Cardiac septum (tissue), 1 donor: ENCODE measurements around the gene TMEM95. TPM values are rescaled to one million over a fixed set of nuclear protein-coding genes. Genes with fewer than 3 reads are reported as not detected.
A peak's percentile ranks its signal among the peaks of the same experiment; 100 is the strongest.
"Not testable (repeated sequence)": the region's sequence is repeated elsewhere in the genome, so short reads cannot be mapped to it uniquely, and the experiment has no call there.

Experiments used
- DNase-seq: peaks from one replicate; pipeline ENCODE4 v3.0.0-alpha.2; 2020; ENCODE audit warnings: low spot score
- intact Hi-C: fragments of 100-400 bp; cut with DNase I; formaldehyde crosslinking; loops from one replicate; pipeline ENCODE4 v1.14.0; 2022
- total RNA-seq: library from RNA; stranded (reverse); fragmentation: NEBNext Ultra II Directional; extraction: Animal tissue kit (Norgen Biotek cat#: 25700); gene quantifications from one replicate; pipeline ENCODE4 v1.2.1, GENCODE V29; 2021
- donor health status: DM: no; HTN: no; CAD: no.

TMEM95 gene
- total RNA-seq, 1 donor from 2014 or later = not detected

DNA sequence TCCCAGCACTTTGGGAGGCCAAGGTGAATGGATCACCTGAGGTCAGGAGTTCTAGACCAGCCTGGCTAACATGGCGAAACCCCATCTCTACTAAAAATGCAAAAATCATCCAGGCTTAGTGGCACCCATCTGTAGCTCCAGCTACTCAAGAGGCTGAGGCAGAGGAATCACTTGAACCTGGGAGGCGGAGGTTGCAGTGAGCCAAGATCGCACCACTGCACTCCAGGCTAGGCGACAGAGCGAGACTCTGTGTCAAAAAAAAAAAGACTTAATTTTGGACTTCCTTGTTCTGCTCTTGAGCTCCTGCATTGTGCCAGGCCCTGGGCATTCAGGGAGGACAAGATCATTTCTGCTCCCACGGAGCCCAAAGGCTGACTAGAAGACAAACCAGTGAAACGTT, 17.4 kb upstream of the TMEM95 start:
- intact Hi-C loops, DNase-seq: not testable (repeated sequence)

DNA sequence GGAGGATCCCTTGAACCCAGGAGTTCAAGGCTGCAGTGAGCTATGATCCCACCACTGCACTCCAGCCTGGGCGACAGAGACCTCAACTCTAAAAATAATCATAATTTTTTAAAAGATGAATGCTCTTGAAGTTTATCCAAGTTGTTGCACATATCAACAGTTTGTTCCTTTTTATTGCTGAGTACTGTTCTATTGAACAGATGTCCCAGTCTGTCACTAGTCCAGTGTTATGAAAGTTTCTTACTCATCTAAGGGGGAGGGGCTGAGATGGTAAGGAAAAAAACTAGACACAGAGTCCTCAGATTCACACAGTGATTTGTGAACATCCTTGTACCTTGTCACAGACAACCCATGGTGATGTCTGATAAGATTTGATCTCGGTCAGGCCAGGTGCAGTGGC, 14.8 kb upstream of the TMEM95 start:
- intact Hi-C loops = no loop called here
- no peak for DNase-seq

DNA sequence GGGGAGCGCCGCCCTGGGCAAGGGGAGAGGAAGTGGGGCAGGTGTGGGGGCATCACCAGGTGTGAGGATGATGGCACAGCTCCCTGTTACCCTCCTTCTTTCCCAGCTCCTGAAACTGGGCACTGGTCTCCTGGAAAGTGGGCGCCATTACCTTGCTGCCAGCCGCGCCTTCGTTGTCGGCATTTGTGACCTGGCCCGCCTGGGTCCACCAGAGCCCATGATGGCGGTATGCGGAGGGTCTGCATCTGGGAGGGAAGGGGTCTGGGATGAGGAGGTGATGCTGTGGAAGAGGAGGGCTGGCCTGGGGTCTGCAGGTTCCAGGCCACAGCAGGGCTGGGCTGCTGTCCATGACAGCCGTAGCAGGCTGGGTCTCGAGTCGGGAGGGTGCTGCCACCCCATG, 13.1 kb upstream of the TMEM95 start:
- intact Hi-C loops = no loop called here
- DNase-seq = no peak

DNA sequence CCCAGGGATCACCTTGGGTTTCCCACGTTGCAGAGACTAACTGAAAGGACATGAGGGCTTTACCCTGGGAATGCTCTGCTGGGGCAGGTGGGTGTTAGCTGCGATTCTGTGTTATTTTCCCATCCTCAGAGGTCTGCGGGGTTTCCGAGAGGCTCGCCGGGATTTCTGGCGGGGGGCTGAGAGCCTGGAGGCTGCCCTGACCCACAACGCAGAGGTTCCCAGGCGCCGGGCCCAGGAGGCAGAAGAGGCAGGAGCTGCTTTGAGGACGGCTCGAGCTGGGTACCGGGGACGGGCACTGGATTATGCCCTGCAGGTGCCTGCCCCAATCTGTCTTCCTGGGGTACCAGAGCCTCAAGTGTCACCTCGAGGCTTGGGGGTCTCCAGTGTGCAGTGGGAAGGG, 11.7 kb upstream of the TMEM95 start:
- DNase-seq = no peak
- intact Hi-C loops = no loop called here

DNA sequence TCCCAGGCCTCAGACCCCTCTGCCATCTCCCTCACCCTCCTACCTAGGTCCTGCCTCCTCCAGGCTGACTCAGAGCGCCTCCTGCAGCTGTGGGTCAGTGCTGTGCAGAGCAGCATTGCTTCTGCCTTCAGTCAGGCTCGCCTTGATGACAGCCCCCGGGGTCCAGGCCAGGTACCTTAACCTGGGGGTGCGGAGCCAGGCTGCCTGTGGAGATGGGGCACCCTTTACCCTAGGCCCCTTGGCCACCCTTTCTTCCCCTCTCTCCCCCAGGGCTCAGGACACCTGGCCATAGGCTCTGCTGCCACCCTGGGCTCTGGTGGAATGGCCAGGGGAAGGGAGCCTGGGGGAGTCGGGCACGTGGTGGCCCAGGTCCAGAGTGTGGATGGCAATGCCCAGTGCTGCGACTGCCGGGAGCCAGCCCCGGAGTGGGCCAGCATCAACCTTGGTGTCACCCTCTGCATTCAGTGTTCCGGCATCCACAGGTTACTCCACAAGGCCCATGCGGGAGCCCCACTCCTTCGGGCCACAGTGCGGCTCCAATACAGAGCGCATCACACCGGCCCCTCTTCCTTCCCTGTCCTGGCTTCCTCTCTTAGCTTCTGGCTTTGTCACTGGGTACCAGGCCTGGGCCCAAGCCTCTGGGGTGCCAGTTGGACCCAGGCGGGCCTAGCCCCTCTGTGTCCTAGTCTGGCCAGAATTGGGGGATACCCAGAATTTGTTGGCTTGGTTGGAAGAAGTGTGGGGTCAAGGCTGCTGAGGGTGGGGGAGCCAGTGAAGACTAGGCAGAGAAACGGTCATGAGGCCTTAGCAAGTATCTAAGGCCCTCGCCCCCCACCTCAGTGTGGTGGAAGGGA, 8.0 kb upstream of the TMEM95 start:
- intact Hi-C loops = loop anchor here (2.0 to 5.0 kb wide), 2 partner anchors 16 to 40 kb away; partner anchors contain the start of gene EIF5A
- no peak for DNase-seq

DNA sequence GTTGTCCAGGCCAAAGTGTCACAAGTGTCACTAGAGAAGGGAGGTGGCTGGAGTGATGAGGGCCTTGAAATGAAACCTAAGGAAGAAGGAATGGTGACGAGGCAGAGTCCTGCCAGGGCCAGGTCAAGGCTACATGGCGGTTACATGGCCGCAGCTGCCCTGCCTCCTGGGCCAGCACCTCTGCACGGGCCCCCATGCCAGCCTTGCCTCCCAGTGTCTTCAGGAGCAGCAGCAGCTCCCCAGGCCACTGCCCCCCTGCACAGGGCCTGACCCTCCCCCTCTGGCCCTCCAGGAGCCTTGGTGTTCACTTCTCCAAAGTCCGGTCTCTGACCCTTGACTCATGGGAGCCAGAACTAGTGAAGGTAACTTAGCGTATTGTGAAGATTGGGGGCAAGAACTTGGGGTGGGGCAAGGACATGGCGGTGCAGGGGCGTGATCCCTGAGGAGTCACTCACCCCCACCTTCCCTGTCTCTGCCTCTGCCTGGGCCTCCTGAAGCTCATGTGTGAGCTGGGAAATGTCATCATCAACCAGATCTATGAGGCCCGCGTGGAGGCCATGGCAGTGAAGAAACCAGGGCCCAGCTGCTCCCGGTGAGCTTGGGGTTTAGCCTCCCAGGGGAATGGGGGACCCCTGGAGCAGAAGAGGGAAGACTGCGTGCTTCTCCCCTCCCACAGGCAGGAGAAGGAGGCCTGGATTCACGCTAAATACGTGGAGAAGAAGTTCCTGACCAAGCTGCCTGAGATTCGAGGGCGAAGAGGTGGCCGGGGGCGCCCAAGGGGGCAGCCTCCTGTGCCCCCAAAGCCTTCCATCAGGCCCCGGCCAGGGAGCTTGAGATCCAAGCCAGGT, 7.1 kb upstream of the TMEM95 start:
- no peak for DNase-seq
- intact Hi-C loops = loop anchor here (2.0 to 5.0 kb wide), 2 partner anchors 17 to 41 kb away; partner anchors contain the start of gene EIF5A

- DNase-seq = no peak
- intact Hi-C loops = loop anchor here (5.0 kb wide), 1 partner anchor 41 kb away; the partner anchor contains the start of gene EIF5A
These were observed 6.3 kb upstream of the TMEM95 start for GRCh38 chr17:7348478-7349242.

- intact Hi-C loops = loop anchor here (1.0 to 2.0 kb wide), 4 partner anchors 23 to 132 kb away; partner anchors contain the start of genes NEURL4, POLR2A, SLC2A4 and TMEM256
- peak; percentile 94 for DNase-seq
These were observed 3.1 kb upstream of the TMEM95 start, which contains the start of gene KCTD11 for GRCh38 chr17:7351665-7352502. Gene KCTD11, plus strand, starts transcription at chr17:7352162.

DNA sequence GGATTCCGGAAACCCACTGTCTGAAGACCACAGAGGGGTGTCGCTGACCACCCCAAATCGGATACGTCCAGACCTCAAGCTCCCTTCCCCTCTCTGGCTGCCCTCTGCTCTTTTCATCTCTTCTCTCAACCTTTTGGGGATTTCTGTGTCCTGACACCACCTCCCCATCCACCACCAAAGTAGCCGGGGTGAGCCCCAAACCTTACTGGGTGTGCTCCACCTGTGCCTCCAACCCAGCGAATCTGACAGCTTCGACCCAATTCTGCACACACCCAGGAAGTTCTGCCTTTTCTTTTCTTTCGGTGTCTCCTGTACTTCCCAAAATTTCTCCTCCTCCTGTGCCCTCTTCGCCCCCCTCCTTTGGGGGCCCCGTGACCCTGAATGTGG, 2.5 kb upstream of the TMEM95 start:
- DNase-seq = no peak
- intact Hi-C loops = loop anchor here (2.0 kb wide), 1 partner anchor 72 kb away; the partner anchor contains the start of gene SLC2A4

GRCh38 chr17:7352910-7353635, 1.9 kb upstream of the TMEM95 start:
- no peak for DNase-seq
- intact Hi-C loops = loop anchor here (2.0 kb wide), 1 partner anchor 72 kb away; the partner anchor contains the start of gene SLC2A4

DNA sequence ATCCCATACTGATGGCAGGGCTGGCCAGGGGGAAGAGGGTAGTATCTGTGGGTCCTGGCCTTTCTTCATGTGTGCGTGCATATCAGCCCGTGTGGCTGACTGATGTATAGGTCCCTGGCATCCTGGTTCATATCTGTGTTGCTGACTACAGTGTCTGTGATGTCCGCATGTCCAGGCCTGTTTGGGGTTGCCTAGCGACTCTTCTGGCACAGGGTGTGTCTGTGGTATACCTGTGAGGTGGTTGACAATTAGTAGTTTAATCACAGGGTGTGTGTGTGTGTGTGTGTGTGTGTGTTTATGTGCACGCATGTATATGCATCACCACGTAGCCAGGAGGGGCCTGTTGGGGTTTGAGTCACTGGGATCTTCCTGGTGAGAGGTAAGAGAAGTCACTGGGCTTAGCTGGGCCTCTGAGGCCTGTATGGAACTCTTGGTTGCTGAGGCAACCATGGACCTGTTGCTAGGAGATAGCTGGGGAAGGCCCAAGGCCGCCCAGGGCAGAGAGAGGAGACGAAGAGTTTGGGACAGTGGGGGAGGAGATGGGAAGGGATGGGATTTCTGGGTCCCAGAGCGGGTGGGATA, 603 bp upstream of the TMEM95 start:
- intact Hi-C loops = loop anchor here (2.0 kb wide), 1 partner anchor 82 kb away; no protein-coding TSS in a partner anchor
- DNase-seq = no peak

DNA sequence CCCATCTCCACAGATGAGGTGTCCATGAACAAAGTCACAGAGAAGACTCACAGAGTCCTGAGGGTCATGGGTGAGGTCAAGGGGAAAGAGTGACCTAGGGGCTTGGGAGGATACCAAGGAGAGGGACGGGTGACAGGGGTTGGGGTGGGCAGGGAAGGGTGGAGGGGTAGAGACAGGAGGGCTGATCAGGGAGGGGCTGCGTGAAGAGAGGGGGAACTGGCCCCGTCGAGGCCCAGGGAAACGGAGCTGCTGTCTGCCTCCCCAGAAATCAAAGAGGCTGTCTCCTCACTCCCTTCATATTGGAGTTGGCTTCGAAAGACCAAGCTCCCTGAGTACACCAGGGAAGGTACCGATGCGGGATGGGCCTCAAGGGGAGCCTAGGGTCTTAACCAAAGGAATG, 617 bp downstream of the TMEM95 start:
- no peak for DNase-seq

DNA sequence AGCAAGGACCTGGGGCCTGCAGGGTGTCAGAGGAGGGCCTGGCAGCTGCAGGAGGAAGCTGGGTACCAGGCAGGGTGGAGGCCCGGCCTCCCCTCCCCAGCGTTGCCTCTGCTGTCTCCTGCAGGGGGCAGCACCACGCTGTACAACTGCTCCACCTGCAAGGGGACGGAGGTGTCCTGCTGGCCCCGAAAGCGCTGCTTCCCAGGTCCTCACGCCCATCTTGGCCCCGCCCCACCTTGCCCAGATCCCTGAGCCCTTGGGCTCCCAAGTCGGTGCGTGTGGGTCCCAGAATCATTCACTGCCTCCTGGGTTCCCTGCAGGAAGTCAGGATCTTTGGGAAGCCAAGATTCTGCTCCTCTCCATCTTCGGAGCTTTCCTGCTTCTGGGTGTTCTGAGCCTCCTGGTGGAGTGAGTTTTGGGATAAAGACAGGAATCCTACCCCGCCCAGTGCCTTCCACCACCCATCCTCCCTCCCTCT, 1.2 kb downstream of the TMEM95 start:
- intact Hi-C loops = loop anchor here (5.0 kb wide), 1 partner anchor 206 kb away; the partner anchor contains the start of gene SENP3

More for the DNA sequence above, 617 bp downstream of the TMEM95 start:
- intact Hi-C loops = loop anchor here (2.0 to 5.0 kb wide), 2 partner anchors 81 to 207 kb away; partner anchors contain the start of gene SENP3

DNA sequence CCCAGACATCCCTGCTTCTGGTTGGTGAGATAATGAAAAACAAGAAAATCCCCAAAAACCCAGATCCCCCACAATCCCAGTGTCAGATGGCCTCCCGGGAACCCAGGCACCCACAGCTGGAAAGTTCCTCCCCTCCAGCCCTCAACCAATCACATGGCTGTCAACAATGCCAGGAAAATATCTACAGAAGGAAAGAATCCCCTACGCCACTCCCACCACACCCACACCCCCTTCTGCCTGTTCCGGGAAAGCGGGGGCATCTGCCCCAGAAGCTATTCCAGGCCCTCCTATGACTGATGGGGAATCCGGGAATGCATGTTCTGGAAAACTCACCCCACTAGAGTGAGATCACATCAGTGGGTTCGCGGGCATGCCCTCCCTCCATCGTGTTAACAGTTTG, 1.8 kb downstream of the TMEM95 start:
- no peak for DNase-seq
- intact Hi-C loops = loop anchor here (5.0 kb wide), 1 partner anchor 206 kb away; the partner anchor contains the start of gene SENP3

More for the DNA sequence above, 1.2 kb downstream of the TMEM95 start:
- peak; percentile 90 for DNase-seq

GRCh38 chr17:7357381-7357780, 2.4 kb downstream of the TMEM95 start:
- intact Hi-C loops = loop anchor here (5.0 kb wide), 1 partner anchor 205 kb away; the partner anchor contains the start of gene SENP3
- no peak for DNase-seq

DNA sequence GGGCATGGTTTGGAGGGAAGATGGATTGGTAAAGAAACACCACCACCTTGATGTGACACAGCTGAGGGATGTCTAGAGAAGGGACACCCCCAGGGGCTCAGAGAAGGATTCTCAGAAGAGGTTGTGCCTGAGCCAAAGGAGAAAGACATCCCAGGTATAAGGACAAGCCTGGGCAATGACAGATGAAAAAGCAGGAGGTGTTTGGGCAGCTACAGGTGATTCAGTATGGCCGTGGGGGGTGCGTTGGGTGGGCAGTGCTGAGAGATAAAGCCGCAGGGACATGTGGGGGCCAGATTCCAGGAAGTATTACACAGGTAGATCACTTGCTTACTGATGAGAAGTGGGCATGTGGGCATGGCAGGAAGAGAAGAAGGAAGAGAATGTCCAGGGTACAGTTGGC, 7.0 kb downstream of the TMEM95 start:
- DNase-seq = no peak
- intact Hi-C loops = no loop called here

- intact Hi-C loops = no loop called here
- DNase-seq = no peak
These were observed 8.4 kb downstream of the TMEM95 start for GRCh38 chr17:7363311-7363710.
